Brain microvascular endothelial cell (primary cell): Measurements from ENCODE around the gene THOP1.

Source experiments
- DNase-seq: peaks from one replicate; pipeline ENCODE4 v3.0.0-alpha.2; 2020
- H3K27ac ChIP-seq: fragments of 250-450 bp; sonication (Bioruptor Pico); 2 replicates; pipeline ENCODE4 v1.5.1; 2020; ENCODE audit warnings: mild to moderate bottlenecking, moderate library complexity
- H3K27me3 ChIP-seq: fragments of 250-450 bp; sonication (Bioruptor Pico); replicated peaks from 2 replicates; pipeline ENCODE4 v1.5.1; 2020; ENCODE audit warnings: mild to moderate bottlenecking
- H3K36me3 ChIP-seq: fragments of 250-450 bp; sonication (Bioruptor Pico); replicated peaks from 2 replicates; pipeline ENCODE4 v1.5.1; 2020; ENCODE audit warnings: mild to moderate bottlenecking
- H3K4me3 ChIP-seq: 2 replicates; pipeline ENCODE4 v1.5.1; 2011; ENCODE audit warnings: low read depth, mild to moderate bottlenecking, control low read depth, low read length, moderate library complexity
- CTCF ChIP-seq: IDR thresholded peaks from 2 replicates; pipeline ENCODE4 v1.5.1; 2011; ENCODE audit warnings: low read depth, mild to moderate bottlenecking, moderate library complexity, low read length, control low read depth, inconsistent platforms; ENCODE audit errors: missing control alignments
- in situ Hi-C: cut with HindIII; loops from 2 replicates; pipeline ENCODE4 v1.10.0; 2017; ENCODE audit warnings: low sequenced_read_pairs, low pct_ligation_motif_present

The THOP1 gene

DNA sequence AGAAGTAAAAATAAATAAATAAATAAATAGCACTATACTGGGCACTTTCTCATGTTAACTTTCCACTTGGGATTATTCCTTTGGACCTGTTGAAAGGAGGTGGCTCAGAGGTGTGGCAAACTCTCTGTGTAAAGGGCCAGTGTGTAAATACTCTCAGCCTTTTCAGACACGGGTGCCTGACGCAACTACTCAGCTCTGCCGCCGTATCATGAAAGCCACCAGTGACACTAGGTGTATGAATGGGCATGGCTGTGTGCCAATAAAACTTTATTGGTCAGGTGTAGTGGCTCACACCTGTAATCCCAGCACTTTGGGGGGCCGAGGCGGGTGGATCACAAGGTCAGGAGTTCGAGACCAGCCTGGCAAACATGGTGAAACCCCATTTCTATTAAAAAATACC lies 25.3 kb upstream of the THOP1 start:
- in situ Hi-C loops: no loop called here
- H3K27ac ChIP-seq: no peak overlapping the region
- TF ChIP-seq CTCF: no peak
- no peak for DNase-seq
- no peaks in the 10 kb centered on the region for H3K27me3 ChIP-seq
- H3K4me3 ChIP-seq: no peak overlapping the region
- peaks cover 57% of the 10 kb centered on the region for H3K36me3 ChIP-seq

- TF ChIP-seq CTCF: no peak
- in situ Hi-C loops: no loop called here
- Histone ChIP-seq H3K4me3 (no peak overlapping the region), H3K27ac (no peak overlapping the region), H3K36me3 (peaks cover 59% of the 10 kb centered on the region), H3K27me3 (no peaks in the 10 kb centered on the region)
- DNase-seq: no peak
Observed at GRCh38 chr19:2761309-2761677, 24.0 kb upstream of the THOP1 start.

- H3K4me3 ChIP-seq: no peak overlapping the region
- H3K27me3 ChIP-seq: no peaks in the 10 kb centered on the region
- H3K27ac ChIP-seq: no peak overlapping the region
- no peak for TF ChIP-seq CTCF
- in situ Hi-C loops: no loop called here
- H3K36me3 ChIP-seq: peaks cover 61% of the 10 kb centered on the region
- no peak for DNase-seq
Observed at GRCh38 chr19:2761876-2762782, 23.2 kb upstream of the THOP1 start.

DNA sequence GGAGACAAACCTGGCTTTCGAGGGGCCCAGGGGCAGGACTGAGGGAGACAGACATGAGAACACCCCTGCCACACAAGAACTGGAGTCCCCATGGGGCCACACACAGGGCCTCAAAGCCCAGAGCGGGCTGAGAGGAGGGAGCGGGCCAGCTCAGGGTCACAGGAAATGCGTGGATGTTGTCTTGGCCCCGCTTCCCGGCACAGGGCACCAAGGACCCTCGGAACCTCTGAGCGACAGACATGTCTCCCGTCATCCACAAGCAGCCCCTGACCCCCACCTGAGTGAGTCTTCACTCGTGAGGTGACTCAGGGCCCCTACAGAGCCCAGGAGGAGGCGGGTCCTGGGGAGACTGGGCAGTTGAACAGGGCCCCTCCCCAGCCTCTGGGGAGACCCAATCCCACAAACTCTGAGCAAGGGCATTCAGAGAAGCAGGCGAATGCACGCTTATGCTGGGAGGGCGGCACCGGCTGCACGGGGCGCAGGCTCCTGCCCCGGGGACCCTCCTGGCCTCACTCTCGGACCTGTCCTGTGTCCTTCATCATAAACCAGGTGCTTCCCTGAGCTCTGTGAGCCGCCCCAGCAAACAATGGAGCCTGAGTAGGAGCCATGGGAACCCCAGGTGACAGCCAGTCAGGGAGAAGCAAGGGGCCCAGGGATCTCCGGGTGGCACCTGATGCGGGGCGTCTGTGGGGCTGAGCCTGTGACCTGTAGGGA lies 22.4 kb upstream of the THOP1 start:
- in situ Hi-C loops: no loop called here
- H3K36me3 ChIP-seq: peaks cover 59% of the 10 kb centered on the region

DNA sequence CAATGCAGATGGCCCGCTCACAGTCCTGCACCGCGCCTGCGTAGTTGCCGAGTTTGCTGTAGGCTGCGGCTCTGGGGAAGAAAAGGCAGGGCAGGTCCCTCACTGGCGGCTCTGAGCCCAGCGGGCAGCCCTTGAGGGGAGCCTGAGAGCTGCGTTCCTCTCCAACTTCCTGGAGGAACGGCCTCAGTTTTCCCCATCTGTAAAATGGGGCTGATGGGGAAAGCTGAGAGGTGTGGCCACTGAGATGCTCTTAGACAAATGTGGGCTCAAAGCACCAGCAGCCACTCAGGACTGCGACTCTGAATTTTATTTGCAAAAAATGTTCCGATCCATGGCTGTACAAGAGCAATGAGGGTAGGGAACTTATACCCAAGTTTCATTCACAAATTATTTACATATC lies 21.6 kb upstream of the THOP1 start:
- no peak for TF ChIP-seq CTCF
- DNase-seq: no peak
- no peak overlapping the region for H3K4me3 ChIP-seq
- peaks cover 59% of the 10 kb centered on the region for H3K36me3 ChIP-seq
- in situ Hi-C loops: no loop called here
- no peak overlapping the region for H3K27ac ChIP-seq
- no peaks in the 10 kb centered on the region for H3K27me3 ChIP-seq

More for the DNA sequence above, 22.4 kb upstream of the THOP1 start:
- Histone ChIP-seq H3K4me3 (no peak overlapping the region), H3K27me3 (no peaks in the 10 kb centered on the region), H3K27ac (no peak overlapping the region)
- no peak for DNase-seq
- TF ChIP-seq CTCF: no peak
